Hepatocyte (in vitro differentiated cells): Measurements from ENCODE around the gene SNCAIP. TPM values are rescaled to one million over a fixed set of nuclear protein-coding genes. Genes with fewer than 3 reads are reported as not detected.
A peak's percentile ranks its signal among the peaks of the same experiment; 100 is the strongest.

Experiments
- DNase-seq: peaks from one replicate; pipeline ENCODE4 v3.0.0-alpha.2; 2016; ENCODE audit warnings: low spot score
- H2AFZ ChIP-seq: fragments of 200-600 bp; sonication (generic); 2 replicates; pipeline ENCODE4 v1.6.0; 2016; ENCODE audit warnings: antibody characterized with exemption, mild to moderate bottlenecking
- H3K27ac ChIP-seq: fragments of 200-600 bp; sonication (generic); 2 replicates; pipeline ENCODE4 v1.5.1; 2016; ENCODE audit warnings: mild to moderate bottlenecking
- H3K27me3 ChIP-seq: fragments of 200-600 bp; sonication (generic); 2 replicates; pipeline ENCODE4 v1.6.1; 2016
- H3K36me3 ChIP-seq: fragments of 200-600 bp; sonication (generic); replicated peaks from 2 replicates; pipeline ENCODE4 v1.5.1; 2016; ENCODE audit warnings: low read depth; ENCODE audit not compliant: insufficient read depth
- H3K4me1 ChIP-seq: fragments of 200-600 bp; sonication (generic); 2 replicates; pipeline ENCODE4 v1.5.1; 2016; ENCODE audit warnings: mild to moderate bottlenecking, moderate library complexity; ENCODE audit not compliant: insufficient read depth
- H3K4me2 ChIP-seq: fragments of 200-600 bp; sonication (generic); 2 replicates; pipeline ENCODE4 v1.6.0; 2016
- H3K4me3 ChIP-seq: fragments of 200-600 bp; sonication (generic); 2 replicates; pipeline ENCODE4 v1.5.1; 2016; ENCODE audit warnings: mild to moderate bottlenecking
- H3K79me2 ChIP-seq: fragments of 200-600 bp; sonication (generic); 2 replicates; pipeline ENCODE4 v1.6.0; 2017; ENCODE audit warnings: mild to moderate bottlenecking
- H3K9me2 ChIP-seq: fragments of 200-600 bp; sonication (generic); replicated peaks from 2 replicates; pipeline ENCODE4 v1.6.0; 2017; ENCODE audit warnings: mild to moderate bottlenecking; ENCODE audit not compliant: insufficient read depth
- H3K9me3 ChIP-seq: fragments of 200-600 bp; sonication (generic); 2 replicates; pipeline ENCODE4 v1.5.1; 2016; ENCODE audit warnings: low read depth, mild to moderate bottlenecking
- H4K20me1 ChIP-seq: fragments of 200-600 bp; sonication (generic); 2 replicates; pipeline ENCODE4 v1.6.0; 2016; ENCODE audit warnings: mild to moderate bottlenecking; ENCODE audit not compliant: insufficient read depth, poor library complexity, severe bottlenecking
- CTCF ChIP-seq: fragments of 200-600 bp; sonication (generic); IDR thresholded peaks from 2 replicates; pipeline ENCODE4 v1.5.1; 2016; ENCODE audit warnings: antibody characterized with exemption, mild to moderate bottlenecking; ENCODE audit not compliant: poor library complexity
- EZH2 ChIP-seq: fragments of 200-600 bp; sonication (generic); IDR thresholded peaks from 2 replicates; pipeline ENCODE4 v1.6.1; 2016; ENCODE audit warnings: antibody characterized with exemption, mild to moderate bottlenecking, borderline replicate concordance
- EZH2phosphoT487 ChIP-seq: fragments of 200-600 bp; sonication (generic); IDR thresholded peaks from one replicate; pipeline ENCODE4 v1.6.1; 2018; ENCODE audit warnings: antibody characterized with exemption, mild to moderate bottlenecking, low read depth, moderate library complexity; ENCODE audit not compliant: unreplicated experiment, severe bottlenecking
- WGBS: methylation state at CpG from one replicate; pipeline ENCODE4 v1.1.6; 2016; ENCODE audit warnings: low lambda C conversion rate; ENCODE audit errors: missing lambda C conversion rate; 5-methylcytosine and 5-hydroxymethylcytosine counted together
- polyA plus RNA-seq: library from polyadenylated mRNA; unstranded; fragments of >200 nt; fragmentation: Nextera tagmentation; extraction: Ambion mirVana; gene quantifications from 2 replicates; pipeline ENCODE4 v1.2.1, GENCODE V29; 2016
- total RNA-seq: library from RNA; depleted of rRNA; stranded (reverse); fragments of >200 nt; gene quantifications from 2 replicates; pipeline ENCODE4 v1.2.3, GENCODE V29; 2014

SNCAIP gene
- total and polyA plus RNA-seq, 2 experiments from 2014 or later: 7.1 to 19.1 TPM

- Histone ChIP-seq H3K4me3 (no peak overlapping the region), H3K4me2 (no peak overlapping the region), H3K4me1 (no peaks in the 10 kb centered on the region), H3K27ac (peak overlapping the region; percentile 13), H3K79me2 (no peaks in the 10 kb centered on the region), H3K9me3 (no peaks in the 10 kb centered on the region), H3K27me3 (no peaks in the 10 kb centered on the region), H4K20me1 (no peaks in the 10 kb centered on the region), H3K36me3 (no peaks in the 10 kb centered on the region), H3K9me2 (no peaks in the 10 kb centered on the region), H2AFZ (no peak overlapping the region)
- TF ChIP-seq CTCF: no peak
- TF ChIP-seq EZH2: no peak
- no peak for TF ChIP-seq EZH2phosphoT487
- WGBS: 69% methylated on average over 5 of the region's 5 CpGs
- DNase-seq: no peak
Observed at GRCh38 chr5:122434205-122434970, 122.4 kb downstream of the SNCAIP start.

- Histone ChIP-seq H3K4me2 (no peak overlapping the region), H3K4me1 (no peaks in the 10 kb centered on the region), H4K20me1 (no peaks in the 10 kb centered on the region), H3K27me3 (no peaks in the 10 kb centered on the region), H3K9me2 (no peaks in the 10 kb centered on the region), H2AFZ (no peak overlapping the region), H3K36me3 (no peaks in the 10 kb centered on the region), H3K4me3 (no peak overlapping the region), H3K9me3 (no peaks in the 10 kb centered on the region), H3K27ac (peak overlapping the region; percentile 21), H3K79me2 (no peaks in the 10 kb centered on the region)
- DNase-seq: no peak
- WGBS: 97% methylated on average over 4 of the region's 4 CpGs
- TF ChIP-seq EZH2 (no peak), EZH2phosphoT487 (no peak), CTCF (no peak)
Observed at GRCh38 chr5:122435234-122435633, 123.2 kb downstream of the SNCAIP start.

- H3K36me3 ChIP-seq: no peaks in the 10 kb centered on the region
- no peaks in the 10 kb centered on the region for H3K4me1 ChIP-seq
- no peaks in the 10 kb centered on the region for H3K79me2 ChIP-seq
- H3K9me2 ChIP-seq: no peaks in the 10 kb centered on the region
- TF ChIP-seq CTCF (no peak), EZH2phosphoT487 (no peak)
- no peak for DNase-seq
- H3K27ac ChIP-seq: no peak overlapping the region
- H3K4me3 ChIP-seq: no peak overlapping the region
- 98% methylated on average over 3 of the region's 3 CpGs for WGBS
- no peaks in the 10 kb centered on the region for H4K20me1 ChIP-seq
- no peak overlapping the region for H3K4me2 ChIP-seq
- no peak overlapping the region for H2AFZ ChIP-seq
- H3K27me3 ChIP-seq: no peaks in the 10 kb centered on the region
- no peaks in the 10 kb centered on the region for H3K9me3 ChIP-seq
Observed at GRCh38 chr5:122435761-122436160, 123.7 kb downstream of the SNCAIP start.

GRCh38 chr5:122436615-122437014, 124.6 kb downstream of the SNCAIP start:
- Histone ChIP-seq H4K20me1 (no peaks in the 10 kb centered on the region), H3K4me3 (no peak overlapping the region), H3K27ac (no peak overlapping the region), H3K4me1 (no peaks in the 10 kb centered on the region), H3K27me3 (no peaks in the 10 kb centered on the region), H3K9me2 (no peaks in the 10 kb centered on the region), H3K36me3 (no peaks in the 10 kb centered on the region), H3K4me2 (no peak overlapping the region), H3K9me3 (no peaks in the 10 kb centered on the region), H3K79me2 (no peaks in the 10 kb centered on the region), H2AFZ (no peak overlapping the region)
- no peak for DNase-seq
- TF ChIP-seq EZH2phosphoT487 (no peak), EZH2 (no peak), CTCF (no peak)
